Measurements from ENCODE around the gene ANAPC5. TPM values are rescaled to one million over a fixed set of nuclear protein-coding genes. Genes with fewer than 3 reads are reported as not detected.
"Not testable (repeated sequence)": the region's sequence is repeated elsewhere in the genome, so short reads cannot be mapped to it uniquely, and the experiment has no call there.

Gene ANAPC5
- total RNA-seq, 1 experiment from 2014 or later = 199 TPM

DNA sequence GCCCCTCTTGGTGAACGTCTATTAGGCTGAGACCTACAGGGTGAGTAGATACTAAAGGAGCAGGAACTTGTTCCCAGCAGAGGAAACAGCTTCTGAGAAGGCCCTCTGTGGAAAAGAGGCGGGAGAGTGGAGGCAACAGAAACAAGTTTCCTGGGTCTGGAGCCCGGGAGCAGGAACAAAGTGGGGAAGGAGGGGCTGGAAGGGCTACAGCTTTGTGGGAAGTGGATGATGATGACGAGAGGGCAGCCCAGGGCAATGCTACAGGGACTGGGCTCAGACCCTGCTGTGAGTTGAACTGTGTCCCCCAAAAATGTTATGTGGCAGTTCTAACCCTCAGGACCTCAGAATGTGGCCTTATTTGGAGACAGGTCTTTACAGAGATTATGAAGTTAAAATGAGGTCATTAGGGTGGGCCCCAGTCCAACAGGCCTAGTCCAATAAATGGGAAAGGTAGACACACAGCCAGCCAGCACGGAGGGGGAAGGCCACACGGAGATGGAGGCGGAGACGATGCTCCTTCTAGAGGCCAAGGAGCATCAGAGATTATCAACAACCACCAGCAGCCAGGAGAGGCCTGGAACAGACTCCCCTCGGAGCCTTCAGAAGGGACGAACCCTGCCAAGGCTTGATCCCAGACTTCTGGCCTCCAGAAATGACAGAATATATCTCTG lies 70.0 kb downstream of the ANAPC5 start:
- Histone ChIP-seq H3K9me3 (ENCODE audit: low read length) (no peaks in the 10 kb centered on the region), H3K4me2 (ENCODE audit: low read length) (no peak overlapping the region), H3K79me2 (ENCODE audit: low read length) (peaks cover 14% of the 10 kb centered on the region; the same call in 1 of the 2 replicates), H4K20me1 (ENCODE audit: low read length) (no peaks in the 10 kb centered on the region), H3K27me3 (ENCODE audit: low read length) (no peaks in the 10 kb centered on the region), H3K4me3 (ENCODE audit: low read length) (no peak overlapping the region), H3F3A (ENCODE audit: low read length, unreplicated experiment) (no peaks in the 10 kb centered on the region), H3K9ac (ENCODE audit: low read length) (no peak overlapping the region), H3K27ac (ENCODE audit: low read length) (no peak overlapping the region), H2AFZ (ENCODE audit: low read length) (no peak overlapping the region), H3K4me1 (ENCODE audit: insufficient read depth, low read length) (peaks cover 2% of the 10 kb centered on the region), H3K9me2 (replicated peaks; ENCODE audit: low read length) (no peaks in the 10 kb centered on the region), H3K36me3 (ENCODE audit: low read depth, low read length) (peaks cover 9% of the 10 kb centered on the region; the same call in 1 of the 2 replicates)
- CTCF ChIA-PET = no interaction called here
- BruUV-seq (replicated peaks) = no TSS peak
- no peak for ATAC-seq
- intact Hi-C loops (cut with micrococcal nuclease) = no loop called here
- POLR2A ChIA-PET (ENCODE audit: unreplicated experiment) = no interaction called here
- DNase-seq = no peak
- TF ChIP-seq, protein P1, sequence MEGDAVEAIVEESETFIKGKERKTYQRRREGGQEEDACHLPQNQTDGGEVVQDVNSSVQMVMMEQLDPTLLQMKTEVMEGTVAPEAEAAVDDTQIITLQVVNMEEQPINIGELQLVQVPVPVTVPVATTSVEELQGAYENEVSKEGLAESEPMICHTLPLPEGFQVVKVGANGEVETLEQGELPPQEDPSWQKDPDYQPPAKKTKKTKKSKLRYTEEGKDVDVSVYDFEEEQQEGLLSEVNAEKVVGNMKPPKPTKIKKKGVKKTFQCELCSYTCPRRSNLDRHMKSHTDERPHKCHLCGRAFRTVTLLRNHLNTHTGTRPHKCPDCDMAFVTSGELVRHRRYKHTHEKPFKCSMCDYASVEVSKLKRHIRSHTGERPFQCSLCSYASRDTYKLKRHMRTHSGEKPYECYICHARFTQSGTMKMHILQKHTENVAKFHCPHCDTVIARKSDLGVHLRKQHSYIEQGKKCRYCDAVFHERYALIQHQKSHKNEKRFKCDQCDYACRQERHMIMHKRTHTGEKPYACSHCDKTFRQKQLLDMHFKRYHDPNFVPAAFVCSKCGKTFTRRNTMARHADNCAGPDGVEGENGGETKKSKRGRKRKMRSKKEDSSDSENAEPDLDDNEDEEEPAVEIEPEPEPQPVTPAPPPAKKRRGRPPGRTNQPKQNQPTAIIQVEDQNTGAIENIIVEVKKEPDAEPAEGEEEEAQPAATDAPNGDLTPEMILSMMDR (conservative IDR thresholded peaks at IDR 0.05; ENCODE audit: low read depth, low read length) = no peak
- TF ChIP-seq EZH2phosphoT487 (IDR thresholded peaks at IDR 0.05; ENCODE audit: borderline replicate concordance, low read length) = no peak
- no peak for TF ChIP-seq EZH2 (IDR thresholded peaks at IDR 0.05; ENCODE audit: low read length, unreplicated experiment)

DNA sequence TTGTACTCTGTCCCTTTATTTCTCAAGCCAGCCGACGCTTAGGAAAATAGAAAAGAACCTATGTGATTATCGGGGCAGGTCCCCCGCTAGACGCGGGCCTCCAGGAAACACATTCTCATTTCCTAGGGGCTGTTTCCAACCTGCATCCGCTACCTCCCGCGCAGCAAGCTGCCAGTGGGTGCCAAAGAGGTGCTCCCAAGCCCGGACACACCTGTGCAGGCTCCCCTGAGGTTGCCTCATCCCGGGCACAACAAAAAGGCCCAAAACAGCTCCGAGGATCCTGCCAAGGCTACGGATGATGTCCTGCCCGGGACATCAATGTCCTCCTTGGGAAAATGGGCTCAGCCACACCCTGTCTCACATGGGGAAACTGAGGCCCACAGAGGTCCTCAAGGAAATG lies 71.1 kb downstream of the ANAPC5 start:
- H3K27ac ChIP-seq (ENCODE audit: low read length); DNase-seq; H3K9me3 ChIP-seq (ENCODE audit: low read length); H3K4me1 ChIP-seq (ENCODE audit: insufficient read depth, low read length); H4K20me1 ChIP-seq (ENCODE audit: low read length); POLR2A ChIA-PET (ENCODE audit: unreplicated experiment); H3K27me3 ChIP-seq (ENCODE audit: low read length); H3K4me2 ChIP-seq (ENCODE audit: low read length); H3K4me3 ChIP-seq (ENCODE audit: low read length); CTCF ChIA-PET; H2AFZ ChIP-seq (ENCODE audit: low read length); intact Hi-C loops (cut with micrococcal nuclease); H3F3A ChIP-seq (ENCODE audit: low read length, unreplicated experiment); H3K9ac ChIP-seq (ENCODE audit: low read length); BruUV-seq (replicated peaks); H3K9me2 ChIP-seq (replicated peaks; ENCODE audit: low read length); H3K36me3 ChIP-seq (ENCODE audit: low read depth, low read length); ATAC-seq: not testable (repeated sequence)
- peaks cover 14% of the 10 kb centered on the region; the same call in 1 of the 2 replicates for H3K79me2 ChIP-seq (ENCODE audit: low read length)

DNA sequence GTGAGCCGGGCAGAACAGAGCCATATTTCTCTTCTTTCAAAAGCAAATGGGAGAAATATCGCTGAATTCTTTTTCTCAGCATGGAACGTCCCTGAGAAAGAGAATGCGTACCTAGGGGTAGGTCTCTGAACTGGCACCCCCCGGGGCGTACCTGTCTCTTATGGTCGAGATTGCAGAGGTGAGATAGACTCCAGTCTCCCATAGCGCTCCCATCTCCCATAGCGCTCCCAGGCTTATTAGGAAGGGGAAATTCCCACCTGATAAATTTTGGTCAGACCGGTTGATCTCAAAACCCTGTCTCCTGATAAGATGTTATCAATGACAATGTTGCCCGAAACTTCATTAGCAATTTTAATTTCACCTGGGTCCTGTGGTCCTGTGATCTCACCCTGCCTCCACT lies 71.7 kb downstream of the ANAPC5 start:
- POLR2A ChIA-PET (ENCODE audit: unreplicated experiment); H3K4me3 ChIP-seq (ENCODE audit: low read length); H3F3A ChIP-seq (ENCODE audit: low read length, unreplicated experiment); CTCF ChIA-PET; BruUV-seq (replicated peaks); H3K4me1 ChIP-seq (ENCODE audit: insufficient read depth, low read length); H2AFZ ChIP-seq (ENCODE audit: low read length); DNase-seq; H3K4me2 ChIP-seq (ENCODE audit: low read length); intact Hi-C loops (cut with micrococcal nuclease); H3K36me3 ChIP-seq (ENCODE audit: low read depth, low read length); H3K9ac ChIP-seq (ENCODE audit: low read length); H3K9me3 ChIP-seq (ENCODE audit: low read length); ATAC-seq; H3K27ac ChIP-seq (ENCODE audit: low read length); H3K27me3 ChIP-seq (ENCODE audit: low read length); H4K20me1 ChIP-seq (ENCODE audit: low read length); H3K9me2 ChIP-seq (replicated peaks; ENCODE audit: low read length): not testable (repeated sequence)
- peaks cover 14% of the 10 kb centered on the region; the same call in 1 of the 2 replicates for H3K79me2 ChIP-seq (ENCODE audit: low read length)

DNA sequence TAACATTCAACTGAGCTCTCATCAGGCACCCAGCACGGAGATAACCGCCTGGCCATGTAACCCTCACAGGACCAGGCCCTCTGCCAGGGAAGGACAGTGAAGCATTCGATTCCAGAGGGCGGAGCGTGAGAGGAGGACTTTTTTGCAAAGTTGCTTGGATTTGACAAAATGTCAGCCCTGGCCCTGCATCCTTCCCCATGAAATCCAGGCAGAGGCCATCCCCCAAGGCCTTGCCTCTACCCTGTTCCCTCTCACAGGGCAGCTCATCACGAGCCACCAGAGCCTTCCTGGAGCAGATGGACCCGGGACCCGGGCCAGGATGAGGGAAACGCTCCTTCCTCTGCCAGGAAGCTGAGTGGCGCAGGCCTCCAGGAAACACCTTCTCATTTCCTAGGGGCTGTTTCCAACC lies 72.7 kb downstream of the ANAPC5 start:
- CTCF ChIA-PET = no interaction called here
- Histone ChIP-seq H2AFZ (ENCODE audit: low read length) (no peak overlapping the region), H3K79me2 (ENCODE audit: low read length) (peaks cover 14% of the 10 kb centered on the region; the same call in 1 of the 2 replicates), H3F3A (ENCODE audit: low read length, unreplicated experiment) (no peaks in the 10 kb centered on the region), H4K20me1 (ENCODE audit: low read length) (no peaks in the 10 kb centered on the region), H3K9ac (ENCODE audit: low read length) (no peak overlapping the region), H3K4me2 (ENCODE audit: low read length) (no peak overlapping the region), H3K9me3 (ENCODE audit: low read length) (no peaks in the 10 kb centered on the region), H3K36me3 (ENCODE audit: low read depth, low read length) (peaks cover 9% of the 10 kb centered on the region; the same call in 1 of the 2 replicates), H3K4me3 (ENCODE audit: low read length) (no peak overlapping the region), H3K27ac (ENCODE audit: low read length) (no peak overlapping the region), H3K4me1 (ENCODE audit: insufficient read depth, low read length) (peaks cover 4% of the 10 kb centered on the region), H3K27me3 (ENCODE audit: low read length) (no peaks in the 10 kb centered on the region), H3K9me2 (replicated peaks; ENCODE audit: low read length) (no peaks in the 10 kb centered on the region)
- no peak for ATAC-seq
- BruUV-seq (replicated peaks) = no TSS peak
- TF ChIP-seq EZH2 (IDR thresholded peaks at IDR 0.05; ENCODE audit: low read length, unreplicated experiment) (no peak), EZH2phosphoT487 (IDR thresholded peaks at IDR 0.05; ENCODE audit: borderline replicate concordance, low read length) (no peak)
- TF ChIP-seq, protein P1 (conservative IDR thresholded peaks at IDR 0.05; ENCODE audit: low read depth, low read length) = no peak
- POLR2A ChIA-PET (ENCODE audit: unreplicated experiment) = interaction anchor here (0.5 kb wide), 1 partner anchor 779 kb away, joined by 3 read pairs; no protein-coding TSS in a partner anchor
- no peak for DNase-seq
- intact Hi-C loops (cut with micrococcal nuclease) = no loop called here
